ENCODE results near the gene FAM120C.

Gene FAM120C

GRCh38 chrX:54166915-54167314 is 16.1 kb downstream of the FAM120C start:
- no peaks in the 10 kb centered on the region for H3K9me3 ChIP-seq (ENCODE audit: severe bottlenecking)
- H3K36me3 ChIP-seq (ENCODE audit: low read depth) = 0 out of 2 replicates have a peak, but pooled peaks cover under 1% of the 10 kb centered on the region
- H3K4me1 ChIP-seq (ENCODE audit: insufficient read depth, poor library complexity, severe bottlenecking) = no peaks in the 10 kb centered on the region
- DNase-seq (ENCODE audit: low spot score) = no peak
- no peak overlapping the region for H3K4me3 ChIP-seq (ENCODE audit: severe bottlenecking)
- ATAC-seq (ENCODE audit: low read depth) = no peak
- no peaks in the 10 kb centered on the region for H3K27me3 ChIP-seq (ENCODE audit: insufficient read depth, poor library complexity, severe bottlenecking)
- no peak overlapping the region for H3K27ac ChIP-seq (ENCODE audit: poor library complexity, severe bottlenecking)
- TF ChIP-seq CTCF (IDR thresholded peaks at IDR 0.05; ENCODE audit: poor library complexity, severe bottlenecking) = no peak

GRCh38 chrX:54157561-54157960 is 25.5 kb downstream of the FAM120C start:
- no peaks in the 10 kb centered on the region for H3K9me3 ChIP-seq (ENCODE audit: severe bottlenecking)
- H3K27me3 ChIP-seq (ENCODE audit: insufficient read depth, poor library complexity, severe bottlenecking) = no peaks in the 10 kb centered on the region
- no peaks in the 10 kb centered on the region for H3K4me1 ChIP-seq (ENCODE audit: insufficient read depth, poor library complexity, severe bottlenecking)
- ATAC-seq (ENCODE audit: low read depth) (no peak), DNase-seq (ENCODE audit: low spot score) (no peak)
- no peak overlapping the region for H3K4me3 ChIP-seq (ENCODE audit: severe bottlenecking)
- no peaks in the 10 kb centered on the region for H3K36me3 ChIP-seq (ENCODE audit: low read depth)
- no peak for TF ChIP-seq CTCF (IDR thresholded peaks at IDR 0.05; ENCODE audit: poor library complexity, severe bottlenecking)
- no peak overlapping the region for H3K27ac ChIP-seq (ENCODE audit: poor library complexity, severe bottlenecking)

- TF ChIP-seq CTCF (IDR thresholded peaks at IDR 0.05; ENCODE audit: poor library complexity, severe bottlenecking) = no peak
- ATAC-seq (ENCODE audit: low read depth) (no peak), DNase-seq (ENCODE audit: low spot score) (no peak)
- Histone ChIP-seq H3K4me1 (ENCODE audit: insufficient read depth, poor library complexity, severe bottlenecking) (no peaks in the 10 kb centered on the region), H3K27me3 (ENCODE audit: insufficient read depth, poor library complexity, severe bottlenecking) (no peaks in the 10 kb centered on the region), H3K9me3 (ENCODE audit: severe bottlenecking) (no peaks in the 10 kb centered on the region), H3K27ac (ENCODE audit: poor library complexity, severe bottlenecking) (no peak overlapping the region), H3K36me3 (ENCODE audit: low read depth) (no peaks in the 10 kb centered on the region), H3K4me3 (ENCODE audit: severe bottlenecking) (no peak overlapping the region)
These were observed 48.8 kb downstream of the FAM120C start for GRCh38 chrX:54134269-54134668.

- no peak overlapping the region for H3K27ac ChIP-seq (ENCODE audit: poor library complexity, severe bottlenecking)
- no peak for DNase-seq (ENCODE audit: low spot score)
- no peaks in the 10 kb centered on the region for H3K4me1 ChIP-seq (ENCODE audit: insufficient read depth, poor library complexity, severe bottlenecking)
- no peak for ATAC-seq (ENCODE audit: low read depth)
- no peak overlapping the region for H3K4me3 ChIP-seq (ENCODE audit: severe bottlenecking)
- no peaks in the 10 kb centered on the region for H3K36me3 ChIP-seq (ENCODE audit: low read depth)
- H3K27me3 ChIP-seq (ENCODE audit: insufficient read depth, poor library complexity, severe bottlenecking) = no peaks in the 10 kb centered on the region
- H3K9me3 ChIP-seq (ENCODE audit: severe bottlenecking) = no peaks in the 10 kb centered on the region
- TF ChIP-seq CTCF (IDR thresholded peaks at IDR 0.05; ENCODE audit: poor library complexity, severe bottlenecking) = no peak
These were observed 66.7 kb downstream of the FAM120C start for GRCh38 chrX:54116391-54116790.

- Histone ChIP-seq H3K27me3 (ENCODE audit: insufficient read depth, poor library complexity, severe bottlenecking) (no peaks in the 10 kb centered on the region), H3K4me1 (ENCODE audit: insufficient read depth, poor library complexity, severe bottlenecking) (no peaks in the 10 kb centered on the region)
- ATAC-seq (ENCODE audit: low read depth) = no peak
These were observed 89.5 kb downstream of the FAM120C start for GRCh38 chrX:54093571-54093970.

More at GRCh38 chrX:54093571-54093970, 89.5 kb downstream of the FAM120C start:
- no peaks in the 10 kb centered on the region for H3K36me3 ChIP-seq (ENCODE audit: low read depth)
- no peak for TF ChIP-seq CTCF (IDR thresholded peaks at IDR 0.05; ENCODE audit: poor library complexity, severe bottlenecking)
- DNase-seq (ENCODE audit: low spot score) = no peak
- H3K27ac ChIP-seq (ENCODE audit: poor library complexity, severe bottlenecking) = no peak overlapping the region
- H3K9me3 ChIP-seq (ENCODE audit: severe bottlenecking) = no peaks in the 10 kb centered on the region
- no peak overlapping the region for H3K4me3 ChIP-seq (ENCODE audit: severe bottlenecking)

Data from RWPE2 (cell line).